Erythroblast (primary cell): Measurements from ENCODE around the gene UBP1.

ENCODE experiments used
- GATA1 ChIP-seq: IDR thresholded peaks from 2 replicates; pipeline ENCODE4 v1.6.1; 2011; ENCODE audit warnings: low read depth, mild to moderate bottlenecking, control low read depth, low read length, moderate library complexity
- POLR2A ChIP-seq: IDR thresholded peaks from 2 replicates; pipeline ENCODE4 v1.6.1; 2011; ENCODE audit warnings: mild to moderate bottlenecking, low read length

- TF ChIP-seq POLR2A: no peak
- TF ChIP-seq GATA1: no peak
Measured at GRCh38 chr3:33377489-33377888, 62.7 kb downstream of the UBP1 start.
